Activated CD8-positive, alpha-beta memory T cell treated with anti-CD3 and anti-CD28 coated beads, Interleukin-2, amount 50 U/mL, for 4 hours (primary cell): ENCODE data around the gene NOC2L.
"Not testable (repeated sequence)": the region's sequence is repeated elsewhere in the genome, so short reads cannot be mapped to it uniquely, and the experiment has no call there.

Source experiments
- DNase-seq: peaks from one replicate; pipeline ENCODE4 v3.0.0-alpha.2; 2020

Gene NOC2L

GRCh38 chr1:993379-993995 is 34.4 kb upstream of the NOC2L start:
- DNase-seq = no peak

DNA sequence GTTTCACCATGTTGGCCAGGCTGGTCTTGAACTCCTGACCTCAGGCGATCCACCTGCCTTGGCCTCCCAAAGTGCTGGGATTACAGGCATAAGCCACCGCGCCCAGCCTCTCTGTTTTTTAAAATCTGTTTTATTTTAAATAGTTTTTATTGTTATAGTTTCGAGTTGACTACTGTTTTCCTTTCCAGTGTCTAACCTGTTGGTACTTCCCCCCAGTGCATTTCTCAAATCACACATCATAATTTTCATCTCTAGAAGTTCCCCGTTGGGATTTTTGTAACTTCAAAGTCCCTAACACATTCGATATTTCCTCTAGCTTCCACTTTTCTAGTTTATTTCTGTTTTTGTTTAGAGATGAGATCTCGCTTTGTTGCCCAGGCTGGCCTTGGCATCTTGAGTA is 33.3 kb upstream of the NOC2L start:
- DNase-seq = no peak

- no peak for DNase-seq
These were observed 32.8 kb upstream of the NOC2L start for GRCh38 chr1:991895-992294.

- DNase-seq = not testable (repeated sequence)
These were observed 32.2 kb upstream of the NOC2L start for GRCh38 chr1:991275-991674.

DNA sequence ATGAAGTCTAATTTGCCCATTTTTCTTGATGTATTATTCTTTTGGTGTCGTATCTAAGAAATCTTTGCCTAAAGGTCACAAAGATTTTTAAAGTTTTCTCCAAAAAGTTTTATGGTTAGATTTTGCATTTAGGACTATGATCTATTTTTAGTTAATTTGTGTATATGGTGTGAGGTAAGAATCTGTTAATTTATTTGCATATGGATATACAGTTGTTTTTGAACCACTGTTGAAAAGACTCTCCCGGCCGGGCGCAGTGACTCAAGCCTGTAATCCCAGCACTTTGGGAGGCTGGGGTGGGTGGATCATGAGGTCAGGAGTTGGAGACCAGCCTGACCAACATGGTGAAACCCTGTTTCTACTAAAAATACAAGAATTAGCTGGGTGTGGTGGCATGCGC is 29.0 kb upstream of the NOC2L start:
- DNase-seq = not testable (repeated sequence)

DNA sequence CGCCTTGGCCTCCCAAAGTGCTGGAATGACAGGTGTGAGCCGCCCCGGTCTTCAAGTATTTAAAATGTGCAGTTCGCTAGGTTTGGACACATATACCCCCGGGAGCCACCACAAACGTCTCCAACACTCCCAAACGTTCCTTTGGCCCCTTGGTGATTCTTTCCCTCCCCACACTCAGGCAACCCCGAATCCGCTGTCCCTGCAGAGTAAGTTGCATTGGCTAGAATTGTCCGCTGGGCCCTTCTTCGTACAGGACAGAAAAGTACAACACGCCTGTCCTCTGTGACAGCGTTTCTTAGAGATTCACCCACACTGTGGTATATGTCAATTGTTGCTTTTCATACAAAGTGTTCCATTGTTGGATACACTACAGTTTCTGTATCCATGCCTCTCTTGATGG is 26.1 kb upstream of the NOC2L start:
- DNase-seq = no peak

- no peak for DNase-seq
These were observed 25.4 kb upstream of the NOC2L start for GRCh38 chr1:984476-984814.

GRCh38 chr1:983798-984475 is 24.9 kb upstream of the NOC2L start:
- DNase-seq = peak; percentile 75

DNA sequence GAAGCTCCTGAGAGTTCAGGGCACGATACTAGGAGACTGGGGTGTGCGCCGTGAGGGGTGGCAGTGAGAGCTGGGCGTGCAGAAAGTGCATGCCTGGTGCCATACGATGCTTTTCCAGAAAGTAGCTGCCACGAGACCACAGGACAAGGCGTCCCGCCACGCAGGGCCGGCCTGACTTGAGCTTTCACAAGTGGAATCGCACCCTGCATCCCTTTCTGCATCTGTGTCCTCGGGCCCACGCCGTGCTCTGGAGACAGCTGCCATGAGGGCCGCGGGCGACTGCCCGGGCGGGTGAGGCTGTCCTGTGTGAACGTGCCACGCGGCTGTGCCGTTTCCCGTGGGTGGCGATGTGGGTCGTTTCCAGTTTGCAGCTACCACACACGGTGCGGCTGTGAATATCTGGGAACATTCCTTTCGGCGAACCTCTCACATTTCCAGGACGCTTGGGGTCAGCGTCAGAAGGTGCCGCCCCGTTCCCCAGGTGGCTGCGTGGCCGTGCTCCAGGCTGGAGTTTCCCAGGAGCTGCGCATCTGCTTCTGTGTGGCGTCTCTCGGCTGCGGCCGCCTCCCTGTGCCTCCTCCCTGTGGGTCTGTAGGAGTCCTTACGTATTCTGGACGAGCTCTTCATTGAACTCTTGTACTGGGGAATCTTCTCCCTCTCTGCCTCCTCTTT is 23.8 kb upstream of the NOC2L start:
- DNase-seq = no peak

- DNase-seq = no peak
These were observed 23.0 kb upstream of the NOC2L start, which contains the start of gene PERM1 for GRCh38 chr1:981955-982558. PERM1 (minus strand) TSS chr1:982093; CDS start chr1:981029, 1,064 bp downstream.

- no peak for DNase-seq
These were observed 22.5 kb upstream of the NOC2L start for GRCh38 chr1:981491-981954.

- DNase-seq = peak; percentile 16
These were observed 21.7 kb upstream of the NOC2L start for GRCh38 chr1:980602-981395.

GRCh38 chr1:980137-980571 is 21.1 kb upstream of the NOC2L start:
- DNase-seq = no peak

DNA sequence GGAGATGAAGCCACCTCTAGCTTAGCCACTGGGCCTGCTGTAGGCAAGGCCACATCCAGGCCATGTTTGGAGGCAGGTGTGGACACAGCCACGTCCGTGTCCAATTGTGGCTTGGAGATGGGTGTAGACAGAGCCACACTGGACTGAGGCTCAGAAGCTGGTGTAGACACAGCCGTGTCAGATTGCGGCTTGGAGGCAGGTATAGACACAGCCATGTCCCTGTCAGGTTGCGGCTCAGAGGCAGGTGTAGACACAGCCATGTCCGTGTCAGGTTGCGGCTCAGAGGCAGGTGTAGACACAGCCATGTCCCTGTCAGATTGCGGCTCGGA is 20.7 kb upstream of the NOC2L start:
- DNase-seq = no peak

DNA sequence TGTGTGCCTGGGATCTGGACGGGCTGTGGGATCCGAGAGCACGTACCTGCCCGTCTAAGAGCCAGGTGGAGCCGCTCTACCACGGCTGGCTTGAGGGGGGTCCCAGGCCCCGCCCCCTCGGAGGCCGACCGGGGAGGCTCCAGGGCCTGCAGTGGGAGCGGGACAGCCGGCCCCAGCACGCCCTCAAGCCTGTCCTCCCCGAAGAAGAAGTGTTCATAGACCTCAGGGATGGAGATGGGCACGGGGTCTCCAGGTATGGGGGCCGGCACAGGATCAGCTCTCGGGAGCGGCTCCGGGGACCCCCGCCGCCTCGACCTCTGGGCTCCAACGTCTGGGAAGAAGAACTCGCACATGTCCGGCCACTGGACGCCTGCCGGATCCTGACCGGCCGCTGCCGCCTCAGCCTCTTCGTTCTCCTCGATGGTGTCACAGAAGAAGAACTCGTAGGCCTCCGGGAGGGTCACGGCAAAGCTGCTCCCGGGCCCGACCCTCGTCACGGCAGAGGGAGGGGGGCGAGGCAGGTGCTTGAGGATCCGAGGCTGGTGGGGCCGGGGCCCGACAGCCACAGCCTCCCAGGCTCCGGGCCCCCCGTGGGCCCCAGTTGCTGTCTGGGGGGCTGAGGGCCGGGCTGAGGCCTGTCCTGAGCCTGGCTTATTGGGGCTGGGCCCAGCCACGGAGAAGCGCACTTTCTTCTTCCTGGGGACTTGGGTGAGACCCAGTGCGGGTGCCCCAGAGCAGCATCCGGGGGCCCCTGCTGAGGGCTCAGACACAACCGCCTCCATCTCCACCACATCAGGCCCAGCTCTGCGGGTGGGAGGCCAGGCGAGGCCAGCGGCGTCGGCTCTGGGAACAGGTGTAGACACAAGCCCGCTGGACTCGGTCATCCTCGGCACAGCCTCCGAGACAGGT is 20.0 kb upstream of the NOC2L start:
- no peak for DNase-seq

GRCh38 chr1:978069-978834 is 19.2 kb upstream of the NOC2L start:
- DNase-seq = no peak

- not testable (repeated sequence) for DNase-seq
These were observed 17.7 kb upstream of the NOC2L start for GRCh38 chr1:976791-977190.

GRCh38 chr1:975896-976683 is 17.0 kb upstream of the NOC2L start:
- peak; percentile 74 for DNase-seq

- no peak for DNase-seq
These were observed 16.3 kb upstream of the NOC2L start for GRCh38 chr1:975365-975764.

DNA sequence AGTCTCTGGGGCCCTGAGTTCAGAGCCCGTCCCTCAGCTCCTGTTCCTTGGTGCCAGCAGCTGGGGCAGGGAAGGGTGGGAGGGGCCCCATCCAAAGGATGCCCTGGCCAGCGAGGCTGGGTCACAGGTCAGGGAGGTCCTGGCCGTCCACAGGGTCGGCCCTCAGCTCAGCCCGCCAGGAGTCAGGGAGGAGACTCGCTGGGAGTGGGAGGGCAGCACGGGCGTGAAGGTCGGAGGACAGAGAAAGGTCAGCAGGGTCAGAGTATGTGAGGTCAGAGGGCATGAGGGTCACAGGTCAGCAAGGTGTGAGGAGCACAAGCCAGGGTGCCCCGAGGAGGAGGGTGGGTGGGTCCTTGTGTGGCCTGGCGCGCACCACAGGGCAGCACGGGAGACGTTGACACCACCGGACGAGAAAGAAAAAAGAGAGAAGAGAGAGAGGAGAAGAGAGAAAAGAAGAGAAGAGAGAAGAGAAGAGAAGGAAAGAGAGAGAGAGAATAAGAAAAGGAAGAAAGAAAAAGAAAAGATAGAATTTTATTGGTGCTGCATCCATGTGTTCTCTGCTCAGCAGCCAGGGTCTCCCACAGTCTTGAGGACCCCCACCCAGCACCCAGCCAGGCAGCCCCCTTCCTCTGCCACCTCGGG is 15.8 kb upstream of the NOC2L start:
- no peak for DNase-seq
